NCI-H1436 treated with DMSO at 0.1 percent for 48 hours (cell line): ENCODE measurements around the gene FAM180A.

Experiments used
- DNase-seq: peaks from one replicate; lab custom pipeline; 2025; lab: John Stamatoyannopoulos, UW

FAM180A gene

GRCh38 chr7:135771051-135771450 is 22.4 kb upstream of the FAM180A start:
- no peak for DNase-seq

- DNase-seq: no peak
Observed at GRCh38 chr7:135770139-135770710, 21.6 kb upstream of the FAM180A start.

- DNase-seq: no peak
Observed at GRCh38 chr7:135769005-135769802, 20.6 kb upstream of the FAM180A start.

DNA sequence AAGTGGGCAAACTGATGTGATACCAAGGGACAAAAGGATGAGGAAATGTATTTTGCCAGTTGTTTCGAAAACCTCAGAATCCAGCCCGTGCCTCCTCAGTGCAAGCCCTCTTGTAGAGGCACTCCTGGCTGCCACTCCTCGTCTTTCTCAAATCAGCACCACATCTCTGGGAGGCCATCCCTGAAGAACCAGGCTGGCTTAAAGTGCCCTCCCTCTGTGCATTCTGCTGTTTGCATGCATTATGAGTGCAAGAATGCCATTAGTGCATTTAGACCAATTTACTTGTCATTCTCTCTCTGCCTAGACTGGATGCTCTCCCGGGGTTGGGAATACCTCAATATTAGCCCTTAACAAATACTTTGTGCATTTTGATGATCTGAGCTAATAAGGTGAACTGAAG is 19.9 kb upstream of the FAM180A start:
- DNase-seq: no peak

DNA sequence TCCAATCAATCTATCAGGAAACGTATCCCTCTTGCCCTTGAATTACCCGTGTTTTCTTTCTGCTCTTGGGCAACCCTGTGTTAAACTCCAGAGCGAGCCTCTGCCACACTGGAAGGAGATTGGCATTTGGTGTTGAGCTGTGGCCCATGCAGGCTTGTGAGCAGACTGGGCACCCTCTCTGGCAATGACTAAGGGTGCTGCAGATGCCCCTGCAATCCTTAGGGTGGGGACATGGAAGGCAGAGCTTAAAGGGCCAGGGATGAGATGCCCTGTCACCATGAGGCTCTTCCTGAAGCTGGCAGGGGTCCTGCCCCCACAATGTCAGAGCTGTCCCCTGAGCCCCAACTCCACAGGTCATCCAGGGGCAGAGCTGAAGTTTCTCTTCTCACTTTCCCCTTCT is 19.5 kb upstream of the FAM180A start:
- DNase-seq: no peak

DNA sequence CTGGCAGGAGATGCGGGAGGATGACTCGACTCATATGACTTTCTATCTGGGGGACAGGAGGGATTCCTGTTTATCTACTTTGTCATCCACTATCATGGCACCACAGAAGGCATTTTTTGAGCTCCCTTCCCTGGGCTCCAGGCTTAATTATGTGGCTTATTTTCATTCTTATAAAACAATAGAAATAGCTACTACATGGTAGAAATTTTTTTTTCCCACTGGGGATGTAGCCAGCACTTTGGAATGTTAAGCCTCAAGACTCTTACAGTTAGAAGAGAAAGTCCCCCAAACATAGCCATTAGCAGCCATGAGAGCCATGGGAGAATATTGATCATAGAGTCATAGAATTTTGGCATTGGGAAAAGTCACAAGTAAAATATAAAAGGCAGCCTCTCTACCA is 14.6 kb upstream of the FAM180A start:
- DNase-seq: no peak

- DNase-seq: no peak
Observed at GRCh38 chr7:135761751-135762488, 13.3 kb upstream of the FAM180A start.

- DNase-seq: no peak
Observed at GRCh38 chr7:135759532-135759931, 10.9 kb upstream of the FAM180A start.

GRCh38 chr7:135758531-135758932 is 9.9 kb upstream of the FAM180A start:
- no peak for DNase-seq

- DNase-seq: no peak
Observed at GRCh38 chr7:135757719-135758411, 9.3 kb upstream of the FAM180A start.

GRCh38 chr7:135756191-135756590 is 7.6 kb upstream of the FAM180A start:
- no peak for DNase-seq

GRCh38 chr7:135755351-135755753 is 6.7 kb upstream of the FAM180A start:
- DNase-seq: no peak

DNA sequence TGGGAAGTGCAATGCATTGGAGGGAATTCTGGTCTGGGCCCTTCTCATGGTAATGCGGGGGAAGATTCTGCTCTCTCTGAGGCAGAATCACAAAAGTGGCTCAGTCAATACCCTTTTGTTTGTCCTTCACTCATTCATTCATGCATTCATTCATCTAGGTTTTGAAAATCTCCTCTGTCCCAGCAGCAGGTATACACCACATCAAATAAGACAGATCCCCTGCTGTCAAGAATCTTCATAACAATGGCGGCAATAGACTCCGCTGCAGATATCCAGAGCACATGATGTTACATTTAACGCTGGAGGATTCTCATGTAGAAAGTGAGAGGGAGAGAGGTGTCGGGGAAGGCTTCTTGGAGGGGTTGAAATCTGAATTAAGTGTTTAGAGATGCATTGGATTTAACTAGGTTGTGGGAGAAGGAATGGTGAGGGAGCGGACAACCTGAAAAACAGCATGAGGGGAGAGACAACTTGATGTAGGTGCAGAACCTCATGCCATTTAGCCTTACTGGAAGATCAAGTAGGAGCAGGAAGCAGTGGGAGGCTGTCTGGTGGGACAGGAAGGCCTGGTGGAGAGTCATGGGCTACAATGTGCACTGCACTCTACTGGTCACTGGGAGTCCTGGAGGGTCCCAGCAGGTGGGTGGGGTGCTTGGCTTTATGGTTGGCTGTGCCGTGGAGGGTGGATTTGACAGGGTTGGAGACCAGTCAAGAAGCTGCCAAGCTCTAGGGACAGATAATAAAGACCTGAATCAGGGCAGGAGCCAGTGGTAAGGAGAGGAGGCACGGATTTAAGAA is 5.2 kb upstream of the FAM180A start:
- DNase-seq: no peak

DNA sequence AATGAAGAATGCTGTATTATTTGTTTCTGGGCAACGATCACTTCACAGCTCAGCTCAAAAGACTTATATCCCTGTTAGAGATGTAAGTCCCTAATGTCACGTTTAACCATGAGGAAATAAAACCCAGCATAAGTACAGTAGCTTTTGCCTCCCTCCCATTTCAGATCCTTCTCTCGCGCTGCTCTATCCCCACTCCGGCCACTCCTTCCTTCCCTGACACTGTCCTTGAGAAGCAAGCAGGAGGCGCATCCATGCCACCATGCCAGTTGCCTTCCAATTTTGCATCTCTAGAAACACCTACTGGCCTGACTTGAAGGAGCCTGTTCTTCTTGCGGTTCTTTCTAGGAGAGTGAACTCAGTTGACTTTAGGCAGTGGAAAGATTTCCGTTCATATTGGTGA is 1.2 kb downstream of the FAM180A start:
- DNase-seq: no peak

DNA sequence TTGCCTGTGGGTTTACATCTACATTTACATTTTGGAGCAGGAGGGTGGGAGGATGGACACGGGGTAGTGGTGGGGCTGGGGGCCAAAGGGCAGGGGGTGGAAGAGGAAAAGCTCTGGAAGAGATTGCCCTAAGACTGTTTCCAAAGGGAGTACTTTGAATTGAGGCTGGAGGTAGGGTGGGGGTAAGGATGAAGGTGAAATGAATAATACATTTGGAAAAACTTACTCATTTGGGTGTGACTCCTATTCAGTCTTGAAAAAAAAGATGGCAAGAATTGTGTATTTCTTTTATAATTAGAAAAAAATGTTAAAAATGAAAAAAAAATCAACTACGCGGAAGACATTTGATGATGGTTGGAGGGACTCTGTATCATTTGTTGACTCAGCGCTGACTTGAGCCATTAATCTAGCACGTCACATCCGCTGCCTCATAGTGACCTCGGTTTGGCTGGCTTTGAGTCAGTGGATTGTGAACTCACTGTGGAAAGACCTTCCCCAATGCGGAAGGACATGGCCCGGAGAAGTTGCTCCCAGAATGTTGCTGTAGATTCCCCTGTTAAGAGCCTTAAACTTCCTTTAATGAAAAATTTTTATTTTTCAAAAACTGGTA is 2.8 kb downstream of the FAM180A start:
- DNase-seq: no peak

DNA sequence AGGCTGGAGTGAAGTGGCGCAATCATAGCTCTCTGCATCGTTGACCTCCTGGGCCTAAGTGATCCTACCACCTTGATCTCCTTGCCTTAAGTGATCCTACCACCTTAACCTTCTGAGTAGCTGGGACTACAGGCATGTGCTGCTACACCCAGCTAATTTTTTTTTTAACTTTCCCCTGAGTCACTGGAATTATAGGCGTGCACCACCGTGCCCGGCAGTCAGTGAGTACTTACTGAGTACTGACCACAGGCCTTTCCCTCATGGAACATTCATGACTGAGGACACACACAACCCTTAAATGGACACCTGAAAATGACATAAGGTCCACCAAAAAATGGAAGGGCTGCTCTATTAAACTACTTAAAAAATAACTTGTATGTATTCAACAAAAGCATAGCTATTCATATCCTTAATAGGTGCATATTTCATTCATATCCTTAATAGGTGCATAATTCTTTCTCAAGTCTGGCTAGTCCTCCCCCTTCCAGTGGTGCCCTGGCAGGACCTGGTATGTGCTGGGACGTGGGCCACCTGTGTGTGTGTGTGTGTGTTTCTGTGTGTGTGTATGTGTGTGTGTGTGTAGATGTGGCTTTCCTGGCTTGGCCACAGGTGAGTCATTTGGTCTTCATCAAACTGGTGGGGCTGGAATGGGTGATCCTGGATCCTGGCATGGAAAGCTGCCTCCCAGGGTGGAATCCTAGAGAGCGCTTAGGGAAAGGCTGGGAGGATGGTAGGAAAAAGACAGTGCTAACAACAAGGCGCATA is 3.5 kb downstream of the FAM180A start:
- no peak for DNase-seq

DNA sequence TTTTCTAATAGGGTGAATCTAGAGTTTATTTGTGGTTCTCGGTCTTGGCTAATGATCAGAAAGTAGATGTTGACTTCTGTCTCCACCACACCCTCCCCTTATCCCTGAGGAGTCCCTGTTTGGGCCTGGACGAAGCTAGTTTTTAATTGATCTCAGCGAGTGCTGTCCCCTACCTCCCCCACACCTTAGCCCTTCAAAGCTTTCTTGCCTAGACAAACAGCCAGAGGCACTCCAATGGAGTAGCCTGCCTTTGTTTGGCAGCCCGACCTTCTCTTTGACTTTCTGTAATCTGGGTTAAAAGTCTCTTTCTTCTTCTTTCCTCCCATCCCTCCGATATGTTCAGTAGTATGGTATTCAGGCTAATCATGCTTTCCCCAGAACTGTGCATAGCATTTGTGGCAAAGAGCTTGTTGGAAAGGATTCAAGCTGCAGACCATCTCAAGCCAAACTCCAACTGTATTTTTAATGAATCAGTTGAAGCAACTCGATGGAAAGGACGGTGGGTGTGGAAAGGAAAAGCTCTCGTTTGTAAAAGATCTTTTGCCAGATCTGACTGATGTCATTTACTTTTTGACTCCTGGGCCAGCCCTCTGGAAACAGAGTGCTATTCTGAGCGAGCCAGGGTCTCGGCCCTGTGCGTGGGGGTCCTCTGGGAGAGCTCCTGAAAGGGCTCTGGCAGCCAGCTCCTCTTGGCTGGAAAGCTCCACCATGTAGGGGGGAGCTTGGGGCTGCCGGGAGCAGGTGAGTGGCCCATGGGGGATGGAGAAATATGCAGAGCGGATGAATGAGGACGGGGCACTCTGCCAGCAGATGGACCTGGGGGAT is 4.5 kb downstream of the FAM180A start:
- DNase-seq: peak; percentile 2

DNA sequence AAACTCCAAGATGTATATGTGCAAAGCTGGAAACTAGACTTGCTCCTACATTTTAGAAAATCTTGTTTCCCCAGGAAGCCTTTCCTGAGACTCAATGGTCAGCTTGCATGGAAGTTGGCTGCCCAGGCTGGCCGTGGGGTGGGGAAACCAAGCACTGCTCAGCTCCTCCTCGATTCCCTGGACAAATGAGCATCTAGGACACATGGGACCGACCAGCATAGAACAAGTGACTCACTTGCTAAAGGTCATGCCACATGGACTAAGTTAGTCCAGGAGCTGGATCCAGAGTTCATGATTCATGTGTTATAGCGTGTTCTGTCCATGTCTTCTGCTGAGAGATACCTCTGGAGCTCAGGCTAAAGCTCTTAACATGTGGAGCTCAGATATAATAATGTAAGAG is 6.2 kb downstream of the FAM180A start:
- DNase-seq: no peak

DNA sequence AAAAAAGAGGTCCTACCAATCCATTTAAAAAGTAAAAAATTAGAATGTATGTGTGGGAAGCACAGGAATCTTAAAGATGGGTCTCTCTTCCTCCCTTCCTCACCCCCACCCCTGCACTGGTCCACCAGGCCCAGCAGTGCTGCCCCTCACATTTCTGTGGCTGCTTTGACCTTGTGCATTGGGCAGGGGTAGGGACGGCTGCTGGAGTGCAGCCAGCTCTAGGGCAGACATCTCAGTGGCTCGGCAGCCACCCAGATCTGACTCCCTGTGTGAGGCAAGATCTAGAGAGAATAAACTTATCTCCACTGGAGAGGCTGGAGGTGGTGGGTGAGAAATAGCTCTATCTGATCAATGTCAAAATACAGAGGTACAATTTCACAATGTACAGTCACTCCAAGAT is 6.7 kb downstream of the FAM180A start:
- DNase-seq: no peak

DNA sequence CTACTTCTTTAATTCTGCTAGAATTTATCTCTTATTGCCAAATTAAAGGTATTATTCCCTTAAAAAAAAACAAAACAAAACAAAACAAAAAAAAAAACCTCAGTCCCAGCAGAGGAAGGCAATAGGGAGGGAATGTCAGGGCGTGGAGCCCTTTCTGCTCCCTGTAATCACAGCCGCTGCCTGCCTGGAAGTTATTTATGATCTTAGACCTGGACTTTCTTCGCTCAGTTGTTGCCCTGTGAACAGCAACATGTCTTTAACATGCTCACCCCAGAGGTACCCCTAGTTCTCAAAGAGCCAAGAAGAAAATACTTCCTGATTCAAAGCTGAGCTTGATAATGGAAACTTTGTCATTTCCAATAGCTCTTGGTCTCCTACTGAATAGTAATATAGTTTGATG is 7.7 kb downstream of the FAM180A start:
- DNase-seq: no peak
